GM18508 (cell line): ENCODE results near the gene LAMTOR1.
"Not testable (repeated sequence)": the region's sequence is repeated elsewhere in the genome, so short reads cannot be mapped to it uniquely, and the experiment has no call there.

Experiments used
- ATAC-seq: cut with Tn5 transposase; IDR thresholded peaks from one replicate; pipeline ENCODE4 v1.9.1; 2021; ENCODE audit warnings: moderate number of reproducible peaks; ENCODE audit not compliant: insufficient read depth, unreplicated experiment

The LAMTOR1 gene

GRCh38 chr11:72102946-72103753, at the start of gene LAMTOR1:
Gene LAMTOR1 (minus strand): TSS chr11:72103297. CDS start chr11:72103224, 73 bp downstream.
- ATAC-seq, result no peak

DNA sequence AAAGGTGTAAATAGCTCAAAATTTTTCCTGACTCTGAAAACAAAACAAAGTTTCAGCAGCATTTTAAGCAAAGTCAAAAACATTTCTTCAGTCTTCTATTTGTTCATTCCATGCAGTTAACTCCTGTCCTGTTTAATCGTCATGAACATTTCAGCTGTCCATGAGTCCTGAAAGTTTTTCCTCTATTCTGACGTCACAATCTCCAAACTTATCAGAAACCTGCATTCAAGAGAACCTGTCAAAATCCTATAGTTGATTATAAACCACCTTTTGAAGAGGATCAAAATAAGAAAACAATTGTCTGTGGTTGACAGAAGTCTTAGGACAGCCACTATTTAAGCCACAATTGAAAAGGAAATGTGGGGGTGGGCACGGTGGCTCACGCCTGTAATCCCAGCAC, 47.8 kb upstream of the LAMTOR1 start:
- ATAC-seq, result no peak

- ATAC-seq, result no peak
Measured at GRCh38 chr11:72146625-72147024, 43.5 kb upstream of the LAMTOR1 start.

DNA sequence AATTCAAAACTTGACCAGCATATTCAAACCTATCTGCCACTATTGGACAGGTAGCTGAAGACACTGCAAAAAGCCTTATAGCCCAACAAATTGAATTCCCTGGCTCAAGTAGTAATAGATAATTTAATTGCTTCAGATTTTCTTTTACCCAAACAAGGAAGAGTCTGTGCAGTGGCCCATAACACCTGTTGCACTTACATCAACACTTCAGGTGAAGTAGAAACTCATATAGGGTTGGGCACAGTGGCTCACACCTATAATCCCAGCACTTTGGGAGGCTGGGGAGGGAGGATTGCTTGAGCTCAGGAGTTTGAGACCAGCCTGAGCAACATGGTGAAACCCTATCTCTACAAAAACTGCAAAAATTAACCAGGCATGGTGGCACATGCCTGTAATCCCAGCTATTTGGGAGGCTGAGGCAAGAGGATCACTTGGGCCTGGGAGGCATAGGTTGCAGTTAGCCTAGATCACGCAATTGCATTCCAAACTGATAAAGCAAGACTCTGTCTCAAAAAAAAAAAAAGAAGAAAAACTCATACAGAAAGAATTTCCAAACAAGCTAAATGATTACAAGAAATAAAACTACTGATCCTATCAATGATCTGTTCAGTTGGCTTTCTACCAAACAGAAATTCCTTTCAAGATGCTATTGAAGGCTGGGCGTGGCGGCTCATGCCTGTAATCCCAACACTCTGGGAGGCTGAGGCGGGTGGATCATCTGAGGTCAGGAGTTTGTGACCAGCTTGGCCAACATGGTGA, 41.9 kb upstream of the LAMTOR1 start:
- no peak for ATAC-seq

DNA sequence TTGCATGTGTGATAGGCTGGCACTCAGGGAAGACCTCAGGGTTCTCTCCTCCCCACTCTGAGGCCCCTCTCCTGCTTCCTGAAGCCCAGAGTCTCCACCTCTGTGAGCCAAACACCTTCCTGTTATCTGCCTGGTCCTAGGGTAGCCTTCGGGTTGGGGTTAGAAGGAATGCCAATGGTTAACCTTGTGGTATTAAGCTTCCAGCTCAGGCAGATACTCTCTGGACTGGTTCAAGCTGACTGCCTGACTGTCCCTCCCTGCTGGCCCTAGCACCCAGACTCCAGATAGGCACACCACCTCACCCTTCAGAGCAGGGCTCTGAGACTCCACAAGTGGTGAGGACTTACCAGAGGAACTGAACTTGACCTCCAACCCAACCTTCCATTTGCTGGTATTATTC, 39.4 kb upstream of the LAMTOR1 start:
- ATAC-seq, result not testable (repeated sequence)

DNA sequence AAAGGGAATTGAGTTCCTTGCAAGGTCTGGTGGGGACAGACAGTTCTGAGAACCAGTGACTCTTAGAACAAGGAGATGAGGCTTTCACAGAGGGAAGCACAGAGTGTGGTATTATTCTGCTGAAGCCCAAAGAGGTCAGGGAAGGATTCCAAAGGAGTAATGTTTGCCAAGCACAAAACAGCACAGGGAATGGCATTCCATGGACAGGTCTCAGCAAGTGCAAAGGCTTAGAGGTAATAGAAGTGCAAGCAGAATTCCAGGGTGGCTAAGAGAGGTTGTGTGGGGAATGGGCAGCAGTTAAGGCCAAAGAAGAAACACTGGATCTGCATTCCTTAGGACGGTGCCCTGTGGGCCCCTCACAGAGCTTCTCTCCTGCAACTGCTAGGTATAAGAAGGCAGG, 39.0 kb upstream of the LAMTOR1 start:
- ATAC-seq, result not testable (repeated sequence)

GRCh38 chr11:72141066-72141465, 38.0 kb upstream of the LAMTOR1 start:
- no peak for ATAC-seq

- no peak for ATAC-seq
Measured at GRCh38 chr11:72140661-72141060, 37.6 kb upstream of the LAMTOR1 start.

DNA sequence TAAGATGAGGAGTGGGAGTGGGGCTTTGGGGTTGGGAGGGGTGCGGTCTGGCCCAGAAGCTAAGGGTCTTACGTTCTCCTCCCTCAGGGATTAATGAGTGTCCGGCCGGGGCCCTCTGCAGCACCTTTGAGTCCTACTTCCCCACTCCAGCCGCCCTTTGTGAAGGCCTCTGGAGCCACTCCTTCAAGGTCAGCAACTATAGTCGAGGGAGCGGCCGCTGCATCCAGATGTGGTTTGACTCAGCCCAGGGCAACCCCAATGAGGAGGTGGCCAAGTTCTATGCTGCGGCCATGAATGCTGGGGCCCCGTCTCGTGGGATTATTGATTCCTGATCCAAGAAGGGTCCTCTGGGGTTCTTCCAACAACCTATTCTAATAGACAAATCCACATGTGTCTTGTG, 36.4 kb upstream of the LAMTOR1 start:
- no peak for ATAC-seq

DNA sequence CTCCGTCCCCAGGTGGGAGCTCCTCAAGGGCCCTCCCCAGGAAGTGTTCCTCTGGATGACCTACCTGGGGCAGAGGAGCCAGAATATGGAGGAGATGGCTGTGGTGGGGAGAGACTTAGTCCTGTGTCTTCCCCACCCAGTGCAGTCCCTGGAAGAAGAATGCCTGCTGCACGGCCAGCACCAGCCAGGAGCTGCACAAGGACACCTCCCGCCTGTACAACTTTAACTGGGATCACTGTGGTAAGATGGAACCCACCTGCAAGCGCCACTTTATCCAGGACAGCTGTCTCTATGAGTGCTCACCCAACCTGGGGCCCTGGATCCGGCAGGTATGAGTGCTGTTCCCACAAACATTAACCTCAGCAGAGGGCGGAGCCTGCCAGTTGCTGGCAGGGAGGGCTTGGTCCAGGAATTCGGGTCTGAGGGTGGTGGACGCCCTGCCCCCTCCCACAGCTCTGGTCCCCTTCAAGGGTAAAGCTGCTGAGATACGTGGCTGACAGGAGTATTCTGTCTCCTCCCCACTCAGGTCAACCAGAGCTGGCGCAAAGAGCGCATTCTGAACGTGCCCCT, 35.8 kb upstream of the LAMTOR1 start:
- no peak for ATAC-seq

GRCh38 chr11:72136684-72137262, 33.7 kb upstream of the LAMTOR1 start:
- ATAC-seq, result no peak

DNA sequence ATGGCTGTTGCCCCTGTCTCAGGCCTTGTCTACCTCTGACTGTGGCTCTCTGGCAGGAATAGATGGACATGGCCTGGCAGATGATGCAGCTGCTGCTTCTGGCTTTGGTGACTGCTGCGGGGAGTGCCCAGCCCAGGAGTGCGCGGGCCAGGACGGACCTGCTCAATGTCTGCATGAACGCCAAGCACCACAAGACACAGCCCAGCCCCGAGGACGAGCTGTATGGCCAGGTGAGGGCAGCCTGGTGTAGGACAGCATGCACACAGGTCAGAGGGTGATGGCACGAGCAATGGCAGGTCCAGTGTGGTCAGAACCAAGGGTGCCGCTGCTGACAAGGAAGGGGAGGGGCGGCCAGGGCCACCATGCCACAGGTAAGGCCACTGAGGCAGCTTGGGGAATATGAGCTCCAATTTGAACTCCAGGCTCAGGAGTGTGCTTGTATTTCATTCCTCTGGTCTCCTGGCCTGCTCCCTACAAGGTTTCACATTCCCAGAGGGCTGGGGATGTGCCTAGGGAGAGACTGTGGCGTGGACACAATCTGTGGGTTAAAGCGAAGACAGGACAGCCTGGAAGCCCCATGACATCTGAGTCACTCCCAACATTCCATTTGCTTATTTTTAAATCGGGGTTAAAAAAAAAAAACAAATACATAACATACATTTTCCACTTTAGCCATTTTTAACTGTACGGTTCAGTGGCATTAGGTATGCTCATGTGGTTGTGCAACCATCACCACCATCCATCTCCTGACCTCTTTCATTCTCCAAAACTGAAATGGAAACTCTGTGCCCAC, 33.0 kb upstream of the LAMTOR1 start:
- no peak for ATAC-seq

- ATAC-seq, result not testable (repeated sequence)
Measured at GRCh38 chr11:72135473-72135872, 32.4 kb upstream of the LAMTOR1 start, which contains the start of gene FOLR3. Gene FOLR3 (plus strand): TSS chr11:72135725. CDS start chr11:72135953, 228 bp downstream.

- no peak for ATAC-seq
Measured at GRCh38 chr11:72132646-72133045, 29.5 kb upstream of the LAMTOR1 start.

DNA sequence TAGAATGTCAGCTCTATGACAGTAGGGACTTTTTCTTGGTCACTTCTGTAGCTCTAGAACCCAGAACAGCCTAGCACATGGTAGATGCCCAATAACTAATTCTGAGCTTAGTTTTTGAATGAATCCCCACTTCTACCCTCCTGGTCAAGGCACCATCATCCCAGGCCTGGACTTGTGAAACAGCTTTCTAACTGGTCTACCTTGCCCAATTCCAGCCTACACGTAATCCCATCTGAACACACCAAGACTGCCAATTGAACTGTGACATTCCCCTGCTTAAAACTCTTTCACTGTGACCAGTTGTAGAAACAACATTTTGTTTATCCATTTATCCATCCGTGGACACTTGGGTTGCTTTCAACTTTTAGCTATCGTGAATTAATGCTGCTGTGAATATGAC, 26.3 kb upstream of the LAMTOR1 start:
- ATAC-seq, result no peak

GRCh38 chr11:72127923-72128322, 24.8 kb upstream of the LAMTOR1 start:
- ATAC-seq, result no peak

GRCh38 chr11:72125956-72126355, 22.9 kb upstream of the LAMTOR1 start:
- ATAC-seq, result no peak

DNA sequence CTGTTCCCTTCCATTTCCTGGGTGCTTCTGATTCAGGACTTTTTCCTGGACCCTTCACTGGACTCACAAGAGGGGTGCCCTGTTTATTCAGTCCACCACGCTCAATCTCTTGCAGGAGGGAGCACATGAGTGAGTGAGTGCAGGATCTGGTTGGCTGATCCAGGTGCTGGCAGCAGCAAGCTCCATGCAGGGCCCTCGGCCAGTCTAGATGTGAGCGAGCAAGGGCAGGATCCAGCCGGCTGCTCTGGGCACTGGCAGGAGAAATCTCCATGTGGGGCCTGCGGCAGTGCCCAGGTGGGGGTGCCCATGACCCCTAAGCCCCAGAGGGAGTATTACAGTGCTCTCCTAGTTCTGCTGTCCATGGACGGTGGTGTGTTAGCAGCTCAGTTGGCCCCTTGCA, 20.9 kb upstream of the LAMTOR1 start:
- ATAC-seq, result no peak

DNA sequence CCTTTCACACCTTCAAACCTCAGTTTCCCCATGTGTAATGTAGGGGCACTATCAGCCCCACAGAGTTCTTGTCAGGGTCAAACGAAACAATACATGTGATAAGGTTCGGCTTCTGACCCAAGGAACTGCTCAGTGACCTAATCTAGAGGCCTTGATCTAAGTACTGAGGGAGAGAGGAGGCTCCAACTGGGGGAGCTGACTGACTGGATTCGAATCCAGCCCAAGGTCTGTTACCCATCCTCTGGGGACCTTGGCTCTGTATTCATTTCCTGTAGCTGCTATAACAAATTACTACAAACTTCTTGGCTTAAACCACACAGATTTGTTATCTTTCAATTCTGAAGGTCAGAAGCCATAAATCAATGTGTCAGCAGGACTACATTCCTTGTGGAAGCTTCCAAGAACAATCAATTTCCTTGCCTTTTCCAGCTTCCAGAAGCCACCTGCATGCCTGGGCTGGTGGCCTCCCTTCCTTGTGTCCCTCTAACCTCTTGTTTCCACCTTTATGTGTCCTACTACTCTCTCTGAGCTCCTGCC, 20.1 kb upstream of the LAMTOR1 start:
- ATAC-seq, result no peak

DNA sequence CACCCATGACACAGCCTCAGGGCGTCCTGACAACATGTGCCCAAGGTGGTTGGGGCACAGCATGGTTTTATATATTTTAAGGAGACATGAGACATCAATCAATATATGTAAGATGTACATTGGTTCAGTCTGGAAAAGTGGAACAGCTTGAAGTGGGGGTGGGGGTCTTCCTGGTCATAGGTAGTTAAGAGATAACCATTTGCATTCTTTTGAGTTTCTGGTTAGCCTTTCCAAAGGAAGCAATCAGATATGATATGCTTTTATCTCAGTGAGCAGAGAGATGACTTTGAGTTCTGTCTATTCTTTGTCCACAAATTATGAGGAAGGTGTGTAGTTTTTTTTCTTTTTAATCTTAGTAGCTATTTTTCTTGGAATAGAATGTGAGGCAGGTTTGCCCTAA, 19.5 kb upstream of the LAMTOR1 start:
- no peak for ATAC-seq
